Measurements from ENCODE around the gene MAGI2.

DNA sequence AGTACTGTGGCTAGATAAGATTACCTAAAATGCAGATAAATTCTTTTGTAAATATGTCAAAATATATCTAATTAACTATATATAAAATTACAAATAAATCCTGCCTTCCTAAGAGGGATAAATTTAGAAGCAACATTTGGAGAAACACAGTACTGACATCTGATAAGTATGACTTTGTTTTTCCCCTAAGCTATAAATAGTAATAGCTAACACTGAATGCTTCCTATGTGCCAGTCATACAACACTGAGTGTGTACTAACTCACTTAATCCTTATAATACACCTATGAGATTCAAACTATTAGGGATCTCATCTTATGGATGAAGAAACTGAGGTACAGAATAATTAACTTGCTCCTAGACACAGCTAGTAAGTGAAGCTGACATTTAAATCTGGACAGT, 733.4 kb downstream of the MAGI2 start:
- TF ChIP-seq POLR2A (IDR thresholded peaks at IDR 0.05), result no peak
- TF ChIP-seq, protein P1, sequence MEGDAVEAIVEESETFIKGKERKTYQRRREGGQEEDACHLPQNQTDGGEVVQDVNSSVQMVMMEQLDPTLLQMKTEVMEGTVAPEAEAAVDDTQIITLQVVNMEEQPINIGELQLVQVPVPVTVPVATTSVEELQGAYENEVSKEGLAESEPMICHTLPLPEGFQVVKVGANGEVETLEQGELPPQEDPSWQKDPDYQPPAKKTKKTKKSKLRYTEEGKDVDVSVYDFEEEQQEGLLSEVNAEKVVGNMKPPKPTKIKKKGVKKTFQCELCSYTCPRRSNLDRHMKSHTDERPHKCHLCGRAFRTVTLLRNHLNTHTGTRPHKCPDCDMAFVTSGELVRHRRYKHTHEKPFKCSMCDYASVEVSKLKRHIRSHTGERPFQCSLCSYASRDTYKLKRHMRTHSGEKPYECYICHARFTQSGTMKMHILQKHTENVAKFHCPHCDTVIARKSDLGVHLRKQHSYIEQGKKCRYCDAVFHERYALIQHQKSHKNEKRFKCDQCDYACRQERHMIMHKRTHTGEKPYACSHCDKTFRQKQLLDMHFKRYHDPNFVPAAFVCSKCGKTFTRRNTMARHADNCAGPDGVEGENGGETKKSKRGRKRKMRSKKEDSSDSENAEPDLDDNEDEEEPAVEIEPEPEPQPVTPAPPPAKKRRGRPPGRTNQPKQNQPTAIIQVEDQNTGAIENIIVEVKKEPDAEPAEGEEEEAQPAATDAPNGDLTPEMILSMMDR (IDR thresholded peaks at IDR 0.05), result no peak

Data from body of pancreas (tissue), 4 donors.